Karpas-422 (cell line): ENCODE measurements around the gene SPSB1. TPM values are rescaled to one million over a fixed set of nuclear protein-coding genes. Genes with fewer than 3 reads are reported as not detected.

Source experiments
- DNase-seq: peaks from one replicate; pipeline ENCODE4 v3.0.0-alpha.2; 2015
- H2AFZ ChIP-seq: fragments of 200-600 bp; sonication (generic); 2 replicates; pipeline ENCODE4 v1.6.1; 2014; ENCODE audit warnings: antibody characterized with exemption, low read length, mixed read lengths
- H3K27ac ChIP-seq: fragments of 200-600 bp; sonication (generic); 2 replicates; pipeline ENCODE4 v1.5.1; 2014; ENCODE audit warnings: mild to moderate bottlenecking, low read length, moderate library complexity
- H3K27me3 ChIP-seq: fragments of 200-600 bp; sonication (generic); 2 replicates; pipeline ENCODE4 v1.6.1; 2014; ENCODE audit warnings: low read length, mixed read lengths
- H3K36me3 ChIP-seq: fragments of 200-600 bp; sonication (generic); 2 replicates; pipeline ENCODE4 v1.6.1; 2014; ENCODE audit warnings: low read length, mixed read lengths; ENCODE audit not compliant: insufficient read depth
- H3K4me1 ChIP-seq: fragments of 200-600 bp; sonication (generic); 2 replicates; pipeline ENCODE4 v1.6.1; 2014; ENCODE audit warnings: mild to moderate bottlenecking, low read length, mixed read lengths
- H3K4me2 ChIP-seq: fragments of 200-600 bp; sonication (generic); 2 replicates; pipeline ENCODE4 v1.6.1; 2014; ENCODE audit warnings: low read length, low read depth, mild to moderate bottlenecking; ENCODE audit not compliant: poor library complexity, severe bottlenecking
- H3K4me3 ChIP-seq: fragments of 200-600 bp; sonication (generic); 2 replicates; pipeline ENCODE4 v1.5.1; 2014; ENCODE audit warnings: mild to moderate bottlenecking, antibody characterized with exemption, low read length, mixed read lengths
- H3K79me2 ChIP-seq: fragments of 200-600 bp; sonication (generic); 2 replicates; pipeline ENCODE4 v1.6.1; 2014; ENCODE audit warnings: mild to moderate bottlenecking, low read length, mixed read lengths
- H3K9ac ChIP-seq: fragments of 200-600 bp; sonication (generic); 2 replicates; pipeline ENCODE4 v1.6.0; 2014; ENCODE audit warnings: low read length
- H3K9me2 ChIP-seq: fragments of 200-600 bp; sonication (generic), shearing (Covaris generic); replicated peaks from 2 replicates; pipeline ENCODE4 v1.6.0; 2014; ENCODE audit warnings: mild to moderate bottlenecking, low read length, moderate library complexity; ENCODE audit not compliant: insufficient read depth
- H3K9me3 ChIP-seq: fragments of 300-700, 200-600 bp; sonication (generic); 2 replicates; pipeline ENCODE4 v1.6.1; 2014; ENCODE audit warnings: low read length, mixed read lengths
- H4K20me1 ChIP-seq: fragments of 200-600 bp; sonication (generic); 2 replicates; pipeline ENCODE4 v1.6.1; 2014; ENCODE audit warnings: mild to moderate bottlenecking, antibody characterized with exemption, low read length, low read depth; ENCODE audit not compliant: insufficient read depth
- total RNA-seq: library from RNA; depleted of rRNA; stranded (reverse); fragments of >200 nt; shearing (Covaris generic); gene quantifications from 2 replicates; pipeline ENCODE4 v1.2.3, GENCODE V29; 2014; ENCODE audit warnings: low replicate concordance

Gene SPSB1
- total RNA-seq, 1 experiment from 2014 or later, result not detected

DNA sequence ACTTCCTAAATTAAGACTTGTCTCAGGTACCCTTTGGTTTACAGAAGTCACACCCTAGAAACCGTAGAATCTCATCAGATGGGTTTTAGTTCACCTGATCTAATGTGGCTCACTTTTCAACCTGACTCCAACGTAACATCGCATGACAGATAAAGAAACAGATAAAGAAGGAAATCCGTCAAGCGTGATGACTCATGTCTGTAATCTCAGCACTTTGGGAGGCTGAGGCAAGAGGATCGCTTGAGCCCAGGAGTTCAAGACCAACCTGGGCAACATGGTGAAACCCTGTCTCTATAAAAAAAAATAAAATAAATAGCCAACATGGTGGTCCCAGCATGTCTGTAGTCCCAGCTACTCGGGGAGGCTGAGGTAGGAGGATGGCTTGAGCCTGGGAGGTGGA lies 97.3 kb downstream of the SPSB1 start:
- Histone ChIP-seq H3K27me3 (no peaks in the 10 kb centered on the region), H3K4me1 (no peaks in the 10 kb centered on the region), H3K36me3 (no peaks in the 10 kb centered on the region), H4K20me1 (no peaks in the 10 kb centered on the region), H3K4me2 (no peak overlapping the region), H3K9me3 (no peaks in the 10 kb centered on the region), H3K9ac (no peak overlapping the region), H2AFZ (no peak overlapping the region), H3K79me2 (no peaks in the 10 kb centered on the region), H3K27ac (no peak overlapping the region), H3K4me3 (no peak overlapping the region), H3K9me2 (no peaks in the 10 kb centered on the region)
- no peak for DNase-seq

DNA sequence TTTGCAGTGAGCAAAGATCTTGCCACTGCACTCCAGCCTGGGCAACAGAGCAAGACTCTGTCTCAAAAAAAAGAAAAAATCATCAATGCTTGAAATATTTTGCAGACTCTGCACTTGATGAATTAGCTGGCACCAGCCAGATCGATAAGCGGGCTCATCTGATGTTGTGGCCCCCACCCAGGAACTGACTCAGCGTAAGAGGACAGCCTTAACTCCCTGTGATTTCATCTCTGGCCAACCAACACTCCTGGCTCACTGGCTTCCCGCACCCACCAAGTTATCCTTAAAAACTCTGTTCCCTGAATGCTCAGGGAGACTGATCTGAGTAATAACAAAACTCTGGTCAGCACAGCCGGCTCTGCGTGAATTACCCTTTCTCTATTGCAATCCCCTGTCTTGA lies 98.9 kb downstream of the SPSB1 start:
- H3K4me2 ChIP-seq, result no peak overlapping the region
- no peaks in the 10 kb centered on the region for H4K20me1 ChIP-seq
- no peaks in the 10 kb centered on the region for H3K27me3 ChIP-seq
- no peaks in the 10 kb centered on the region for H3K4me1 ChIP-seq
- no peak for DNase-seq
- no peaks in the 10 kb centered on the region for H3K36me3 ChIP-seq
- H3K9ac ChIP-seq, result no peak overlapping the region
- H3K9me3 ChIP-seq, result no peaks in the 10 kb centered on the region
- no peak overlapping the region for H3K4me3 ChIP-seq
- no peaks in the 10 kb centered on the region for H3K9me2 ChIP-seq
- H2AFZ ChIP-seq, result no peak overlapping the region
- no peak overlapping the region for H3K27ac ChIP-seq
- H3K79me2 ChIP-seq, result no peaks in the 10 kb centered on the region

DNA sequence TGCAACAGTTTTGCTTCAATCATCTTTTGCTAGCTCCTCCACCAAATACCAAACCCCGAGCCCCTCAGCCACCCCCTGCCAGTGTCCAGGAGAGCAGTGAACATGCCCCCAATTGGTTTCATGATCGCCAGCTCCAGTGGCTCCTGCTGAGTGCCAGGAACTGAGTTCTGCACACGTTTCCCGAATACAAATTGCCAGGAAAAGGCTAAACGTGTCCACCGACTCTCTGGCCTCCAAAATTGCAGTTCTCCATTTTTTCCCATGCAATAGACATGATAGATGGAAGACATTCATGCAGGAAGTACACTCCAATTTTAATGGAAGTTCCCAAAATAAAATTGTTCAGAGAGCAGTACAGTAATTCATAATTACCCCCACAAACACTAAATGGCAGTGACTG lies 101.3 kb downstream of the SPSB1 start:
- Histone ChIP-seq H3K36me3 (no peaks in the 10 kb centered on the region), H3K27me3 (no peaks in the 10 kb centered on the region), H3K9ac (no peak overlapping the region), H3K4me3 (no peak overlapping the region), H3K4me2 (no peak overlapping the region), H2AFZ (no peak overlapping the region), H3K9me3 (no peaks in the 10 kb centered on the region), H3K9me2 (no peaks in the 10 kb centered on the region), H3K79me2 (no peaks in the 10 kb centered on the region), H3K4me1 (no peaks in the 10 kb centered on the region), H3K27ac (no peak overlapping the region), H4K20me1 (no peaks in the 10 kb centered on the region)
- no peak for DNase-seq

DNA sequence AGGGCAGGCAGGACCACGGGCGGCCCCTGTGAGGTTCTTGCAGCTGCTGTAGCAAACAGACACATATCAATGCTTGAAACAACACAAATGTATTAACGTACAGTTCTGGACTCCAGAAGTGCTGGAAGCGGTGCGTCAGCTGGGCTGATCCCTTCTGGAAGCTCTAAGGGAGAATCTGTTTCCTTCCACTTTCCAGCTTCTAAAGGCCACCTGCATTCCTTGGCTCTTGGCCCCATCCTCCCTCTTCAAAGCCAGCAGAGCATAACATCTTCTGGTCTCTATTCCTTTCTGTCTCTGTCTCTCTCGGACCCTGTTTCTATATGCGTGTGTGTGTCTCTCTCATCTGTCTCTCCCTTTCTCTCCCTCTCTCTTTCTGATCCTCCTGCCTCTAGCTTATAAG lies 102.3 kb downstream of the SPSB1 start:
- H3K9ac ChIP-seq, result no peak overlapping the region
- no peaks in the 10 kb centered on the region for H3K36me3 ChIP-seq
- no peaks in the 10 kb centered on the region for H3K27me3 ChIP-seq
- no peaks in the 10 kb centered on the region for H3K9me3 ChIP-seq
- H3K4me2 ChIP-seq, result no peak overlapping the region
- H3K79me2 ChIP-seq, result no peaks in the 10 kb centered on the region
- DNase-seq, result no peak
- no peaks in the 10 kb centered on the region for H3K4me1 ChIP-seq
- no peak overlapping the region for H3K27ac ChIP-seq
- no peaks in the 10 kb centered on the region for H4K20me1 ChIP-seq
- no peak overlapping the region for H3K4me3 ChIP-seq
- no peaks in the 10 kb centered on the region for H3K9me2 ChIP-seq
- no peak overlapping the region for H2AFZ ChIP-seq

DNA sequence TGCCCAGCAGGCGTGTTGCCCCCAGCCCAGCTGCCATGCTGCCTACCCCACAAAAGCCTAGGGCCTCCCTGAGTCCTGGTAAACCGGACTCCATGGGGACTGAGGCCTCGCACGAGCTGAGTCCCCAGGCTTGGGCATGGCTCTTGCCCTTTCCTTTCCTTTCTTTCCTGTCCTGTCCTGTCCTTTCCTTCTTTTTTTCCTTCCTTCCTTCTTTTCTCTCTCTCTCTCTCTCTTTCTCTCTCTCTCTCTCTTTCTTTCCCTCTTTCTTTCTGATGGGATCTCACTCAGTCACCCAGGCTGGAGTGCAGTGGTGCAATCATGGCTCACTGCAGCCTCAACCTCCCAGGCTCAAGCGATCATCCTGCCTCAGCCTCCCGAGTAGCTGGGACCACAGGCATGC lies 104.4 kb downstream of the SPSB1 start:
- H3K27ac ChIP-seq, result no peak overlapping the region
- no peaks in the 10 kb centered on the region for H4K20me1 ChIP-seq
- no peaks in the 10 kb centered on the region for H3K9me2 ChIP-seq
- H3K4me2 ChIP-seq, result no peak overlapping the region
- no peaks in the 10 kb centered on the region for H3K79me2 ChIP-seq
- no peaks in the 10 kb centered on the region for H3K4me1 ChIP-seq
- no peaks in the 10 kb centered on the region for H3K27me3 ChIP-seq
- DNase-seq, result no peak
- H3K36me3 ChIP-seq, result no peaks in the 10 kb centered on the region
- H3K9ac ChIP-seq, result no peak overlapping the region
- no peaks in the 10 kb centered on the region for H3K9me3 ChIP-seq
- no peak overlapping the region for H2AFZ ChIP-seq
- H3K4me3 ChIP-seq, result no peak overlapping the region

DNA sequence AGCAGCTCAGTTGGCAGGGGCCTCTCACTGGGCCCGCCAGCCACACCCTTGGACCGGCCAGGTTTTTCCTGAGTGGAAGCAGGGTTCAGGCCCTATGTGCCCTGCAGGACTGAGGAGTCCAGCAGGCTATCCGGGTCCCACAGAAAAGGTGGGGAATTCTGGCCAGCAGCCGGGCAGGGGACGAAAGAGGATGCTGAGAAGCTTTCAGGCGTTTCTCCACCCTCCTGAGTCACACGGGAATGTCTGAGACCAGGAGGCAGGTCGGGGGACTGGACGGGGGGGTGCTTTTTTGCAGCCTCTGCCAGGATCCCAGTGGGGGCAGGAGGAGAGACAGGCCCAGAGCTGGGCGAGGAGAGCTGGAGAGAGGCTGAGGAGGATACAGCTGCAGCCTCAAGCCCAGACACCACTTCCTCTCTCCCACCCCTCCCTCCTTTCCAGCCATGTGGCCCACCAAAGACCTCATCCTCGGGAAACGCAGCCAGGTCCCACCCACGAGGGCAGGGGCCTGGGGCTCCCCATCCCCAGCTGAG lies 105.4 kb downstream of the SPSB1 start:
- Histone ChIP-seq H4K20me1 (no peaks in the 10 kb centered on the region), H3K9me2 (no peaks in the 10 kb centered on the region), H3K4me2 (no peak overlapping the region), H2AFZ (no peak overlapping the region), H3K9ac (no peak overlapping the region), H3K4me1 (peaks cover 4% of the 10 kb centered on the region; the same call in 1 of the 2 replicates), H3K4me3 (no peak overlapping the region), H3K27me3 (no peaks in the 10 kb centered on the region), H3K36me3 (no peaks in the 10 kb centered on the region), H3K79me2 (no peaks in the 10 kb centered on the region), H3K27ac (no peak overlapping the region), H3K9me3 (no peaks in the 10 kb centered on the region)
- DNase-seq, result no peak

DNA sequence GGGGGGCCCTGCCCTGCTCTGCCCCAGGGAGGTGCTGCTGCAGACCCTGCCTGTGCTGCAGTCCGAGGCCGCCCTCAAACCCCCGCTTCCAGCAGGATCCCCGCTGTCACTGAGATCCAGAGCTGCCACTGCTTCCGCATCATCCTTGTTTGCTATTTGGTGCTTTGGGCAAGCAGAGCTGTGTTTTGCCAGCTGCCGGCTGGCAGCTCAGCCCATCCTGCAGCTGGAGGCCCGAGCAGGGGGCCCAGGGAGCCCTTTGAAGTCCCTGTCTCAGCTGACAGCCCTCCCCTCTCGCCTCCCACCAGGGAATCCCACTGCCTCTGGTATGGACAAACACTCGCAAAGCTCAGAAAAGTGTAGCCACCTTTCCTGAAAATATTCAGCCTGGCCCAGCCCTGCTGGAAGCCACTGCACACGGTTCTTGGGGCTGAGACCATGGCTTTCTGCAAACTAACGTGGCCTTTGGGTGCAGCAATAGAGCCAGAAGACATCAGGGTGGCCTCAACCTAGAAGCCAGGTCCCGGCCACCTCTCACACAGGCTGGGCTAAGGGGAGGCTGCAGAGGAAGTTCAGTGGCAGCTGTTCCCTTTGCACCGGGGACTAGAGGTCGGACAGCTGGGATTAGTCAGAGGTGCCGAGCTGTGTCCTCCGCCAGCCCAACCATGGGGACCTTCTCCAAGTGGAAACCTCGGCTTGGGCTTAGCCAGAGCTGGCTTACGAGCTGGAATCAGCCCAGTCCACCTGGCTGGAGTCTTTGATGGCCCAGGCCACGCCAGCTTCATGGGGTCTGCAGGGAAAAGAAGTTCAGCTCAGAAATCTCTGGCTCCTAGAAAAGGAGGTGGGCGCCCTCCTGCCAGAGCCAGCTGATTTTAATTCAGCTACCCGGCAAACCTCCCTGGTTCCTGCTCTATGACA lies 107.1 kb downstream of the SPSB1 start:
- Histone ChIP-seq H3K27me3 (no peaks in the 10 kb centered on the region), H3K4me1 (peaks cover 4% of the 10 kb centered on the region; the same call in 1 of the 2 replicates), H4K20me1 (no peaks in the 10 kb centered on the region), H3K9me2 (no peaks in the 10 kb centered on the region), H3K79me2 (no peaks in the 10 kb centered on the region), H3K4me3 (no peak overlapping the region), H3K36me3 (no peaks in the 10 kb centered on the region), H3K9ac (no peak overlapping the region), H3K27ac (no peak overlapping the region), H3K4me2 (no peak overlapping the region), H3K9me3 (no peaks in the 10 kb centered on the region), H2AFZ (no peak overlapping the region)
- DNase-seq, result no peak

DNA sequence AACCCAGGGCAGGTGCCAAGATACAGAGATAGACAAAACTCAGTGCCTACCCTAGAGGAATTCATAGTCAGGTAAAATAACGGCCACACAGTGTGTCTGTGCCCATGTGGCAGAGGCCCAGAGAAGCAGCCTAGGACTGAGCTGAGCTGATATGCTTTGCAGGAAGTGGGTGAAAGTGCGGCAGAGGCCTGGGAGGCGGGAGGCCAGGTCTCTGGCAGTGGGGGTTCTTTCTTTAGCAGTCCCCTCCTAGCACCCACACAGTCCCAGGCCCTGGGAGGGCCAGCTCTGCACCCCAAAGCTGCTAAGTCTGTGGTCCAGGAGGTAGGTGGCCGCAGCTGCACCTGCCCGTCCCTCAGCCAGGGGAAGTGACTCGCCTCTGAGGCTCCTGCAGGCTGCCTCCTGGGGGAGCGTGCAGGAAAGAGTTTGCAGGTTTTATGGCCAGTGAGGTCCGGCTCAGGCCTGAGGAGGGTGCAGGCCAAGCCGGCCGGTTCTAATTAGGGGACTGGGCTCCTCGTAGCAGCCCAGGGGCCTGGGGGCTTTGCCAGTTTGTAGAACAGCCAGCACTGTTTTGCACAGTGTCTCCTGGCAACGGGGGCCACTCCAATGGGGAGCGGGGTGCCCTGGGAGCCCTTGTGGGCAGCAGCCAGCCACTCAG lies 107.9 kb downstream of the SPSB1 start:
- H3K4me2 ChIP-seq, result no peak overlapping the region
- H2AFZ ChIP-seq, result no peak overlapping the region
- peaks cover 4% of the 10 kb centered on the region; the same call in 1 of the 2 replicates for H3K4me1 ChIP-seq
- H3K4me3 ChIP-seq, result no peak overlapping the region
- H3K9me3 ChIP-seq, result no peaks in the 10 kb centered on the region
- no peak for DNase-seq
- no peak overlapping the region for H3K9ac ChIP-seq
- H3K27me3 ChIP-seq, result no peaks in the 10 kb centered on the region
- H4K20me1 ChIP-seq, result no peaks in the 10 kb centered on the region
- H3K36me3 ChIP-seq, result no peaks in the 10 kb centered on the region
- no peak overlapping the region for H3K27ac ChIP-seq
- H3K79me2 ChIP-seq, result no peaks in the 10 kb centered on the region
- no peaks in the 10 kb centered on the region for H3K9me2 ChIP-seq
